ENCODE data around the gene ADCY10. TPM values are rescaled to one million over a fixed set of nuclear protein-coding genes. Genes with fewer than 3 reads are reported as not detected.

ADCY10 gene
- total and polyA plus RNA-seq, 12 donors = 0.07 to 0.61 (median 0.24) TPM; not detected in 2

DNA sequence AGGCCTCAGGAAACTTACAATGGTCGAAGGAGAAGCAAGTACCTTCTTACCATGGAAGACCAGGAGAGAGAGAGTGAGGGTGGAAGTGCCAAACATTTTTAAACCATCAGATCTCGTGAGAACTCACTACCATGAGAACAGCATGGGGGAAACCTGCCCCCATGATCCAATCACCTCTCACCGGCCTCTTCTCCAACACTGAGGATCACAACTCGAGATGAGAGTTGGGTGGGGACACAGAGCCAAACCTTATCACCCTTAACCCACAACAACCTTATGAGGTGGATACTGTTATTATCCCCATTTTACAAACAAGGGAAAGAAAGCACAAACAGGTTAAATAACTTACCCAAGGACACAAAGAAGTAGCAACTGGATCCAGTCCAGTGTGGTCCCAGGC lies 111.7 kb downstream of the ADCY10 start:
- intact Hi-C loops (cut with DNase I) = loop anchor here in 1 of 2 donors (5.0 kb wide), 1 partner anchor 80 kb away; the partner anchor contains the start of gene MPZL1
- no peaks in the 10 kb centered on the region for H3K27me3 ChIP-seq
- no peak overlapping the region for H3K27ac ChIP-seq
- no peaks in the 10 kb centered on the region for H3K9me3 ChIP-seq (replicated peaks in 1 of 3)
- 89 to 97% (median 93%) methylated on average over 4 of the region's 4 CpGs for WGBS, 4 donors
- TF ChIP-seq, protein P1, sequence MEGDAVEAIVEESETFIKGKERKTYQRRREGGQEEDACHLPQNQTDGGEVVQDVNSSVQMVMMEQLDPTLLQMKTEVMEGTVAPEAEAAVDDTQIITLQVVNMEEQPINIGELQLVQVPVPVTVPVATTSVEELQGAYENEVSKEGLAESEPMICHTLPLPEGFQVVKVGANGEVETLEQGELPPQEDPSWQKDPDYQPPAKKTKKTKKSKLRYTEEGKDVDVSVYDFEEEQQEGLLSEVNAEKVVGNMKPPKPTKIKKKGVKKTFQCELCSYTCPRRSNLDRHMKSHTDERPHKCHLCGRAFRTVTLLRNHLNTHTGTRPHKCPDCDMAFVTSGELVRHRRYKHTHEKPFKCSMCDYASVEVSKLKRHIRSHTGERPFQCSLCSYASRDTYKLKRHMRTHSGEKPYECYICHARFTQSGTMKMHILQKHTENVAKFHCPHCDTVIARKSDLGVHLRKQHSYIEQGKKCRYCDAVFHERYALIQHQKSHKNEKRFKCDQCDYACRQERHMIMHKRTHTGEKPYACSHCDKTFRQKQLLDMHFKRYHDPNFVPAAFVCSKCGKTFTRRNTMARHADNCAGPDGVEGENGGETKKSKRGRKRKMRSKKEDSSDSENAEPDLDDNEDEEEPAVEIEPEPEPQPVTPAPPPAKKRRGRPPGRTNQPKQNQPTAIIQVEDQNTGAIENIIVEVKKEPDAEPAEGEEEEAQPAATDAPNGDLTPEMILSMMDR (IDR thresholded peaks at IDR 0.05) = no peak
- TF ChIP-seq POLR2A (IDR thresholded peaks at IDR 0.05) = no peak
- DNase-seq = no peak
- H3K4me3 ChIP-seq = no peak overlapping the region
- H3K4me1 ChIP-seq (replicated peaks in 1 of 2) = peaks cover 5 to 12% of the 10 kb centered on the region in 2 donors
- H3K36me3 ChIP-seq (replicated peaks in 1 of 2) = no peaks in the 10 kb centered on the region

GRCh38 chr1:167800251-167800650 lies 113.7 kb downstream of the ADCY10 start:
- 51 to 71% (median 61%) methylated on average over 3 of the region's 3 CpGs for WGBS, 4 donors
- H3K4me1 ChIP-seq (replicated peaks in 1 of 2) = peaks cover 17 to 28% of the 10 kb centered on the region in 2 donors
- intact Hi-C loops (cut with DNase I) = loop anchor here in 1 of 2 donors (5.0 kb wide), 1 partner anchor 78 kb away; the partner anchor contains the start of gene MPZL1

GRCh38 chr1:167799747-167800146 lies 114.2 kb downstream of the ADCY10 start:
- Histone ChIP-seq H3K9me3 (replicated peaks in 1 of 3) (no peaks in the 10 kb centered on the region), H3K27me3 (no peaks in the 10 kb centered on the region), H3K4me1 (replicated peaks in 1 of 2) (peaks cover 17 to 28% of the 10 kb centered on the region in 2 donors), H3K27ac (no peak overlapping the region), H3K4me3 (no peak overlapping the region), H3K36me3 (replicated peaks in 1 of 2) (no peaks in the 10 kb centered on the region)
- intact Hi-C loops (cut with DNase I) = loop anchor here in 1 of 2 donors (5.0 kb wide), 1 partner anchor 77 kb away; the partner anchor contains the start of gene MPZL1
- WGBS, 4 donors = 44 to 67% (median 50%) methylated on average over 4 of the region's 4 CpGs
- DNase-seq = no peak
- TF ChIP-seq, protein P1 (IDR thresholded peaks at IDR 0.05) = no peak
- TF ChIP-seq POLR2A (IDR thresholded peaks at IDR 0.05) = no peak

More at GRCh38 chr1:167800251-167800650, 113.7 kb downstream of the ADCY10 start:
- no peaks in the 10 kb centered on the region for H3K9me3 ChIP-seq (replicated peaks in 1 of 3)
- no peak for TF ChIP-seq POLR2A (IDR thresholded peaks at IDR 0.05)
- TF ChIP-seq, protein P1 (IDR thresholded peaks at IDR 0.05) = no peak
- H3K36me3 ChIP-seq (replicated peaks in 1 of 2) = no peaks in the 10 kb centered on the region
- H3K4me3 ChIP-seq = no peak overlapping the region
- H3K27me3 ChIP-seq = no peaks in the 10 kb centered on the region
- DNase-seq = no peak
- no peak overlapping the region for H3K27ac ChIP-seq

- no peak overlapping the region for H3K27ac ChIP-seq
- peaks cover 17 to 28% of the 10 kb centered on the region in 2 donors for H3K4me1 ChIP-seq (replicated peaks in 1 of 2)
- H3K36me3 ChIP-seq (replicated peaks in 1 of 2) = no peaks in the 10 kb centered on the region
- no peak overlapping the region for H3K4me3 ChIP-seq
- intact Hi-C loops (cut with DNase I) = no loop called here
- no peak for TF ChIP-seq POLR2A (IDR thresholded peaks at IDR 0.05)
- TF ChIP-seq, protein P1 (IDR thresholded peaks at IDR 0.05) = no peak
- WGBS, 4 donors = 91 to 95% (median 94%) methylated on average over 4 of the region's 4 CpGs
- DNase-seq = no peak
- no peaks in the 10 kb centered on the region for H3K9me3 ChIP-seq (replicated peaks in 1 of 3)
- H3K27me3 ChIP-seq = no peaks in the 10 kb centered on the region
Observed at GRCh38 chr1:167798952-167799351, 115.0 kb downstream of the ADCY10 start.

All from adrenal gland (tissue), 12 donors.